ENCODE data around the gene PCGF2.

- TF ChIP-seq GLIS3 (CRISPR knock-in tag; IDR thresholded peaks at IDR 0.05): no peak
- TF ChIP-seq TCF4 (CRISPR knock-in tag; IDR thresholded peaks at IDR 0.05; ENCODE audit: borderline replicate concordance): no peak
- no peak for TF ChIP-seq RARB (CRISPR knock-in tag; IDR thresholded peaks at IDR 0.05)
- TF ChIP-seq PATZ1 (CRISPR knock-in tag; IDR thresholded peaks at IDR 0.05; ENCODE audit: borderline replicate concordance): no peak
- no peak for TF ChIP-seq ZFP30 (CRISPR knock-in tag; IDR thresholded peaks at IDR 0.05)
- no peak for TF ChIP-seq TSHZ2 (CRISPR knock-in tag; IDR thresholded peaks at IDR 0.05)
- no peak for TF ChIP-seq ZFP3 (CRISPR knock-in tag; IDR thresholded peaks at IDR 0.05)
- no peak for TF ChIP-seq TOX (CRISPR knock-in tag; IDR thresholded peaks at IDR 0.05; ENCODE audit: borderline replicate concordance)
- TF ChIP-seq ZNF565 (CRISPR knock-in tag; conservative IDR thresholded peaks at IDR 0.05; ENCODE audit: low read depth): no peak
- no peak for TF ChIP-seq CREB5 (CRISPR knock-in tag; IDR thresholded peaks at IDR 0.05; ENCODE audit: low read depth)
- no peak for TF ChIP-seq OSR1 (CRISPR knock-in tag; IDR thresholded peaks at IDR 0.05)
- TF ChIP-seq ARNTL (CRISPR knock-in tag; IDR thresholded peaks at IDR 0.05; ENCODE audit: borderline replicate concordance, low read depth): no peak
- no peak for TF ChIP-seq CSDC2 (CRISPR knock-in tag; IDR thresholded peaks at IDR 0.05)
- no peak for TF ChIP-seq SNAI2 (CRISPR knock-in tag; IDR thresholded peaks at IDR 0.05)
Observed at GRCh38 chr17:38738007-38738662, 10.0 kb downstream of the PCGF2 start.

Data from SK-N-SH treated with all-trans-retinoic acid at 6 μM for 48 hours (cell line).